CD4-positive, alpha-beta T cell treated with Interleukin-6 for 4 hours (primary cell): ENCODE results near the gene CYTH1.
"Not testable (repeated sequence)": the region's sequence is repeated elsewhere in the genome, so short reads cannot be mapped to it uniquely, and the experiment has no call there.

Experiments used
- DNase-seq: peaks from one replicate; pipeline ENCODE4 v3.0.0-alpha.2; 2020; ENCODE audit warnings: mixed read lengths

The CYTH1 gene

DNA sequence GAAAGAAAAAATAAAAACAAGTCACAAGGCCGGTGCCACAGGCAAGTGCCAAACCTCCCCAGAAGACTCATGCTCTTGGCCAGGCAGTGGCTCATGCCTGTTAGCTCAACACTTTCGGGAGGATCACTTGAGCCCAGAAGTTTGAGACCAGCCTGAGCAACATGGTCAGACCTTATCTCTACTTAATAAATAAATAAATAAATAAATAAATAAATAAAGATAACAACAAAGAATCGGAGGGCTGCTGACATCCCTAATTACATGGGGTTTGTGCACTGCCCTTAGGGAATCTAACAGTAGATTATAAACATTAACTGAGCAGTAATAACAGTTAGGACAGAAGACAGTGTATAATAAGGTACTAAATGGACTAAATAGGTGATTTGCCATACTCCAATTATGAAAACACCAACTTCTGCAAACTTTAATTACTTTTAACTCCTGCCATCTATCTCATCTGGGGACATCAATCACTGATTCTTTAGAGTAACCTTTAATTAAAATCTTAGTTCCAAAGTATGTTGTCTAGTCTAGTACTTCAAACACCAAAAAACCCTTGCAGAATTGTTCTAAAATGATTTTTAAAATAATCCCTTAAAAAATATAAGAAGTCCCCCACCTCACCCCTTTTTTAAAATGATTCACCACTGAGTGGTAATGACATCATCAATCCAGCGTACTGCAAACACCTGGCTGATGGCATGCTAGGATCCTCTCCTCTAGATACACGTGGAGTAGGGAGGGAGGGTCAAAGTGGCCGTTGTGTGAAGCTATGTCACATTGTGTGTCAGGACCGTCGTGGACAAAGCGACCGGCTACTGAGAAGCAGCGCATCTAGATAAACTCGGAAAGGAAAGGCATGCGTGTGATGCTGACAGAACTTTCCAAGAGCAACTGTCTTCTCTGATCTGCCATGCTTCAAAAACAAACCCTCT, 28.5 kb downstream of the CYTH1 start:
- DNase-seq, result peak; percentile 40

DNA sequence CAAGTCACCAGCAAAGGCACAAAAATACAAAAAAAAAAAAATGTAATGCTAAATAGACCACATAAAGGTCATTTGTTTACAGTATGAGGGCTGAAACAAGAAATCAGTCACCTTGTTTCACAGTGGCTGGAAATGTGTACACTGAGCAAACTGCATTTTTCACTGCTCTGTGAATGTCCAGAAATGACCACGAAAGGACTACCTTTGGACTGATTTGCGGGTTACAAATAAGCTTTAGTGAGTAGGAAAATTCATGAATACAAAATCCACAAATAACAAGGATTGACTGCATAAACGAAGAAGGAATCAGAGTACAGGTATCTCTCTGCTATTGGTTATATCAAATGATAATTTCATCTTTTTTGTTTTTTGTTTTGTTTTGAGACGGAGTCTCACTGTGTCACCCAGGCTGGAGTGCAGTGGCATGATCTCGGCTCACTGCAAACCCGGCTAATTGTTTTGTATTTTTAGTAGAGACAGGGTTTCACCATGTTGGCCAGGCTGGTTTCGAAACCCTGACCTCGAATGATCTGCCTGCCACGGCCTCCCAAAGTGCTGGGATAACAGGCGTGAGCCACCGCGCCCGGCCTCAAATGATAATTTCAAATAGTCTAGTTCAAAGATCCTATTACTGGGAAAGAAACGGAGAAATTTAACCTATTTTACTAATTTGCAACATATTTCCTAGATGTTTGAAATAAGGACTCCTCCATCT, 30.5 kb downstream of the CYTH1 start:
- DNase-seq, result no peak

DNA sequence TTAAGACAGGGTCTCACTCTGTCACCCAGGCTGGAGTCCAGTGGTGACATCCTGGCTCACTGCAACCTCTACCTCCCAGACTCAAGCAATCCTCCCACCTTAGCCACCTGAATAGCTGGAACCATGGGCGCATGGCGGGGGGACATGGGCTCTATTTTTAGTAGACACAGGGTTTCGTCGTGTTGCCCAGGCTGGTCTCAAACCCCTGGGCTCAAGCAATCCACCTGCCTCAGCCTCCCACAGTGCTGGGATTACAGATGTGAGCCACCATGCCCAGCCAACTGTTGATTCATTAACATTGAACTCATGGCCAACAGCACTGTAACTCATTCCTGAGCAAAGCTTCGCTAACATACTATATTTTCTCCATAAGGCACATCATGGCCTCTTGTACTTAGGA, 31.1 kb downstream of the CYTH1 start:
- DNase-seq, result not testable (repeated sequence)

DNA sequence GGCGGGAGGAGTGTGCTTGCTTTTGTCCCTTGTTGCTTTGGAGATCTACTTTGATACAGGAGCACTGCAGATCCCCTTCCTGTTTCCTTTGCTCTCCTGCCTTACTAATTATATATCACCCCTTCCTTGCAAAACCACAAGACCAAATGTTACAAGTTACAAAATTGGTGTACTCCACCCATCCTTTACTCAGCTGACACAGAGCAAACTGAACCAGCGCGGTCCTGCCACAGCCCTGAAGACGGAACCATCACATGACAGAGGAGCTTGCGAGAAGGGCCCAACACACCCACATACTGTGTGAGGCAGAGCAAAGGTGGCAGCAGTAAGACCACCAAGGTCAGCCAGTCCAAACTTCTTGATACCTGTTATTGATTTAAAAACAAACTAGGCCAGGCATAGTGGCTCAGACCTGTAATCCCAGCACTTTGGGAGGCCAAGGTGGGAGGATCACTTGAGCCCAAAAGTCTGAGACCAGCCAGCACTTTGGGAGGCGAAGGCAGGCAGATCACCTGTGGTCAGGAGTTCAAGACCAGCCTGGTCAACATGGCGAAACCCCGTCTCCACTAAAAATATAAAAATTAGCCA, 33.2 kb downstream of the CYTH1 start:
- peak; percentile 84 for DNase-seq

DNA sequence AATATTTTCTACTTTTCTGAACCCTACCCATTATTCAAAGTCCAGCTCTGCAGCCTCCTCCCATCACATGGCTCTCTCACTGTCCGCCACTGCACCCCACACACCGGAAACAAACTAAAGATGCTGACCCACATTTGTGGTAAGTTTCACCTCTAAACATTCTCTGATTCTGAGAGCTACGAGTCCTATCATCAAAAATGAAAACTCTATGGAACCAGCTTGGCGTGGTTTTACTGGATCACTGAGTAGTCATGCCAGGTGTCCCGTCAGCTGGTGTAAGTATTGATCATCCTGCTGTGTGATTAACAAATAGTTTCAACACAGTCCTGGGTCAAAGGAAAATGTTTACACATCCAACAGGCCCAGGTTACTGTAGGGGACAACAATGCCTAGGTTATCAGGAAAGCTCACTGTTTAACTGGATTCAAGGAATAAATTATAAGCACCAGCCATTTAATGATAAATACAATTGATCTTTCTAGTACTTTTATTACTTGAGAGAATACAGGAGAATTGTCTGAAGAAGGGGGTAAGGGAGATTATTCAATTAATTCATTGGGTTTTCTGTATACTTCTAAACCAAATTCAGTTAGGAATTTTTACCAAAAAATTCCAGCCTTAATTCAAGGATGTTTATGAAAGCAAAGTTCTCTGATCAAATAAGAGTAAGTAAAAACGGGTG, 33.9 kb downstream of the CYTH1 start:
- no peak for DNase-seq

DNA sequence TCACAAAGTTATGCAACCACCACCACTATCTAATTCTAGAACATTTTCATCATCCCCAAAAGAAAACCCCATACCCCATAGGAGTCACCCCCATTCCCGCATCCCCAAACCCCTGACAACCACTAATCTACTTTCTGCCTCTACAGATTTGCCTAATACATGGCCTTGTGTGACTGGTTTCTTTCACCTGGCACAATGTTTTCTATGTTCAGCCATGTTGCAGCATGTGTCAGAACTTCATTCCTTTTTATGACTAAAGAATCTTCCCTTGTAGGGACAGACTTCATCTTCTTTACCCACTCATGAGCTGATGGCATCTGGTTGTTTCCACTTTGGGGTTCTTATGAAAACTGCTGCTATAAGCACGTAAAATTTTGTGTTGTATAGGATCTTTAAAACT, 34.6 kb downstream of the CYTH1 start:
- no peak for DNase-seq

DNA sequence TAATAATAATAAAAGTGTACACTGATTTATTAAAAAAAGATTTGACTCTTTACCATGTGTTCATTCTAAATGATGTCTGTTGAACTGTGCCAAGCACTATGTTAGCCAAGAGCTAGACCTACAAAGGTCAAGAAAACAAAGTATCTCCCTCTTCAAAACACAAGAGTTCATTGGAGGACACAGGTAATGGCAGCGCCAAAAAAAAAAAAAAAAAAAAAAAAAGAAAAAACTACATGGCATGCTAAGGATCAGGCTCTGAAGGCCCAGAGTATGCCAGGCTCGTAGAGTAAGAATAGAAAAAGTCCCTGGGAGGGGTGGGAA, 35.2 kb downstream of the CYTH1 start:
- DNase-seq, result no peak

DNA sequence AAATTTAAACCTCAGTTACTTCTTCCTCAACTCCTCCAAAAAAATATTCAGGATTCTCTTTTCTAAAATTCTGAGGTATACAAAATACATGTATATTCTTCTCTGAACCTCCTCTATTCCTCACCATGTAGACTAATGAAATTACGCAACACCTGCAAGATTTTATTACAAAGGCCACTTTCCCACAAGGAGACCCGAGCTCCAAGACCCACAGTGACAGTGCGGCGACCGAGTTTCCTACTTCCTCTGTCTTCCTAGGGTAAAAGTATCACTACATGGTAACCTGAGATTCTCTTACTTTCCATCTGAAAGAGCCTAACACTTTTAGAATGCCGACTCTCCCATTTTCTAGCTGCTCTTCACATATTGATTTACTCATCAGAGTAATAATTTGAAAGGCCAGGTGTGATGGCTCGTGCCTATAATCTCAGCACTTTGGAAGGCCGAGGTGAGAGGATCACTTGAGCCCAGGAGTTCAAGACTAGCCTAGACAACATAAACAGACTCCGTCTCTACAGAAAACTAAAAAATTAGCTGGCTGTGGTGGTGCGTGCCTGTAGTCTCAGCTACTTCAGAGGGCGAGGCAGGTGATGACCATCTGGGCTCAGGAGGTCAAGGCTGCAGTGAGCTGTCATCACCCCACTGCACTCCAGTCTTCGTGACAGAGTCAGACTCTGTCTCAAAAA, 35.7 kb downstream of the CYTH1 start:
- DNase-seq, result no peak

DNA sequence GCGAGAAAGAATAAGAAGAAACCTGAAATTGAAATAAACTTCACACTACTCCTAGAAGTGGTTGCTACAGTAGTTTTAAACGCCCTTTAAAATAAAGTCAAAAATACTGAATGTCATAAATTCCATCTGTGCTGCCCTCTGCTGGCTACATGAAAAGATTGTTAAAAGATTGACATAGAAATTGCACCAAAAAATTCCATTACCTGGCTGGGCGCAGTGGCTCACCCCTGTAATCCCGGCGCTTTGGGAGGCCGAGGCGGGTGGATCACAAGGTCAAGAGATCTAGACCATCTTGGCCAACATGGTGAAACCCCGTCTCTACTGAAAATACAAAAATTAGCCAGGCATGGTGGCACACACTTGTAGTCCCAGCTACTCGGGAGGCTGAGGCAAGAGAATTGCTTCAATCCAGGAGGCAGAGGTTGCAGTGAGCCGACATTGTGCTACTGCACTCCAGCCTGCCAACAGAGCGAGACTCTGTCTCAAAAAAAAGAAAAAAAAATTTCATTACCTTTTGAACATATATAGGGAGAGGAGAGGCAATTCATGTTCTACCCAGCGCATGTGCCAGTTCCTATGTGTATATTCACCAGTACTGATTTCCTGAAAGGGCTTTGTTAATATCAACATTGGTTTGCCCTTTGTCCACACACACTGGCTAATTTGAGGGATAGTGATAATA, 36.5 kb downstream of the CYTH1 start:
- peak; percentile 76 for DNase-seq

DNA sequence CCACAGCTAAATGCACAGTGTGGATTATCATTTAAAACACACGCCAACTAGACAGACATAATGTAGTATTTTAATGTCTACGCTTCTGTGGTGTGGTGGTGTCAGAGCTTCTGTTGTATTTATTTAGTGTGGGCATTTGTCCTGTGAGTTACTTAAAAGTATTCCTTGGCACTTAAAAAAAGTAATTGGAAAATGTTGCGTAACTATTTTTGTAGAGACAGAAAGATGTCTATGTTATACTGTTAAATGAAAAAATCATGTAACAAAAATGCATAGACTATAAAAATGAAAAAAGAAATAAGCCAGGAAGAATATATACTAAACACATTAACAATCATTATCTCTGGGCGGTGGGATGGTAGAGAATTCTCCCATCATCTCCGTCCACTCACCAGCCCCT, 39.2 kb downstream of the CYTH1 start:
- DNase-seq, result no peak

DNA sequence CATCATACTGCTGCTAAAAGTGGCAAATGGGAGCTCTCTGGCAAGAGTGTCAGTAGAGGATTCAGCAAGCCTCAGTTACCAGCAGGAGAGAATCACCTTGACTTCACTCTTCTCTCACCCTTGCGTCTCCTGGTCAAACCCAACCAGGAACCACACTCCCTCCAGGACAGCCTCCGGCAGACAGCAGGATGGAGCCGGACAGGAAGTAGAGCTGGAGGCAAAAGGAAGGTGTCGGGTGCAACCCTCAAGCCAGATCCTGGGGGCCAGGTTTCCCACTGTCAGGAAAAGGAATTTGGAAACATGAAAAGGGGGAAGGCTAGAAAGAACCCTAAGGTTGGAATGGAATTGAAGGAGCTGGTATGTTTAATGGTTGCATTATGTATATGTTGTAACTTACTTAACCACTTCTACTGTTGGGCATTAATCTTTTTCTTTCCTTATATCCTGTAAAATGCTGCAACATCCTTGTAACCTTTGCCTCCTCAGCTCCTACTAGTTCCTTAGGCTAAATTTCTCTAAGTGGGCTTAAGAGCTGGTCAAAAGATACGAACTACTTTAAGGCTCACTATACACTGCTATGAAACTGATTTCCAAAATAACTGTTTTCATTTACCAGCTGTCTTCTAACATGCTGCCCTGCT, 40.3 kb downstream of the CYTH1 start:
- no peak for DNase-seq

DNA sequence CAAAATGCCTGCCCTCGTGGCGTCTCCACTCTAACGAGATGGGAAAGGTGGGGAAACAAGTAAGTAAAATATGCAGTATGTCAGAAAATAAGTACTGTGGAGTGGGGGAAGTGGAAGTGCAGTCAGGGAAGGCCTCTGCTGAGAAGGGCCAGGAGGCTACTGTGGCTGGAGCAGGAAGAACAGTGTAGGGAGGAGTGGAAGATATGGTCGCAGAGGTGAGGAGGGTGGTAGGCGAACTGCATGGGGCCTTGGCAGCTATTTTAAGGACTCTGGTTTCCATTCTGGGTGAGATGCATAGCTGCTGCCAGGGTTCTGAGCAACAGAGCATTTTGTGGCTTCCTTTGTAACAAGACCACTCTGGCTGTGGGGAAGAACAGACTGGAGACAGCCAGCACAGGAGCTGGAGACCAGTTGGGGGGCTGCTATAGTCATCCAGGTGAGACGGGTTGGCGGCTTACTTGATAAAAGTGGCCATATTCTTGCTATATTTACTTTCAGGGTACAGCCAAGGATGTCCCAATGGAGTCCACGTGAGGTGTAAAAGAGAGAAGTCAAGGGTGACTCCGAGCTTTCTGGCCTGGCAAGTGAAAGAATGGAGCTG, 42.6 kb downstream of the CYTH1 start:
- no peak for DNase-seq

DNA sequence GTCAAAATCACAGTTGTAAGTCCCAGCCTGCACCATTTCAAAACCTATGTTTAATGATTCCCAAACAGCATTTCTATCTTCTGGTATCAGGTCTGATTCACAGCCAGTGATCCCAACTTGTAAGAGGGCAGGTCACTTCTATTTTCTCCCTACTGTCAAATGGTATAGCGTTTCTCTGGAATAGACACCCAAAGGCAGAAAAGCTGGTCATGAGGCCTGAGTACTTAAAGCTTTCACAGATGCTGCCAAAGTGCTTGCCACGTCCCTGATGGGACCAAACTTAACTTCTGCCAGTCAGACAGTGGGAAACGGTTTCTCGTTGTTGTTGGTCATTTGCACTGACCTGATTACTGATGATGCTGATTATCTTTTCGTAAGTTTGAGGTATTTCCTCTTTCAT, 43.4 kb downstream of the CYTH1 start:
- DNase-seq, result no peak

DNA sequence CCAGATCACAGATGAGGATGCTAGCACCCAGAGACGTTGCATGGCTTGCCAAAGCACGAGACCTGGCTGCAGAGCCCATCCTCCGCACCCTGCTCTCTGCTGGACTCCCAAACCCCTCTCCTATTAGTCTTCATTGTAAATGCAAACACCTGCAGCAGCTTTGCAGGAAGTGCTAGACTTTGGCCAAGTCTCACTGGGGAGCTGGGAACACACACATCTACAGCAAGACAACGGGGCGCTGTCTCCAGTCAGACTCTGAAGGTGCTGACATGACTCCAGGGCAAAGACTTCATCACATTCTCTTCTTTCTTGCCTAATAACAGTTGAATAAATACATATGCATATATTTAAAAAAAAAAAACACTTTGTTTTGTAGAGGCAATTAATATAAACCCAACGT, 43.8 kb downstream of the CYTH1 start:
- no peak for DNase-seq

DNA sequence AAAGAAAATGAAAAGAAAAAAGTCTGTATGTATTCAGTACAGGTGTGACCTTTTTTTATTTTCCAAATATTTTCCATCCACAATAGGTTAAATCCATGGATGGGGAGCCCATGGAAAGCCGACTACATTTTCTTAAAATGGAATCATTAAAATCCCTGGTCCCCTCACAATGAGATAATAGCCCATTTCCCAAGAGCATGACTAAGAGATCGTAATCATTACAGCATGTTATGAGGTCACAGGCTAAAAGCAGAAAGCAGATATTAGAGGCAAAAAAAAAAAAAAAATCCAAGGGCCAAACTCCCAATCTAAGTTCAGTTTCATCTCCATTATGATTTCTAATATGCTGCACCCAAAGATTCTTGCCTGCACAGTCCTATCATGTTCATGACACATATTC, 44.7 kb downstream of the CYTH1 start:
- no peak for DNase-seq

DNA sequence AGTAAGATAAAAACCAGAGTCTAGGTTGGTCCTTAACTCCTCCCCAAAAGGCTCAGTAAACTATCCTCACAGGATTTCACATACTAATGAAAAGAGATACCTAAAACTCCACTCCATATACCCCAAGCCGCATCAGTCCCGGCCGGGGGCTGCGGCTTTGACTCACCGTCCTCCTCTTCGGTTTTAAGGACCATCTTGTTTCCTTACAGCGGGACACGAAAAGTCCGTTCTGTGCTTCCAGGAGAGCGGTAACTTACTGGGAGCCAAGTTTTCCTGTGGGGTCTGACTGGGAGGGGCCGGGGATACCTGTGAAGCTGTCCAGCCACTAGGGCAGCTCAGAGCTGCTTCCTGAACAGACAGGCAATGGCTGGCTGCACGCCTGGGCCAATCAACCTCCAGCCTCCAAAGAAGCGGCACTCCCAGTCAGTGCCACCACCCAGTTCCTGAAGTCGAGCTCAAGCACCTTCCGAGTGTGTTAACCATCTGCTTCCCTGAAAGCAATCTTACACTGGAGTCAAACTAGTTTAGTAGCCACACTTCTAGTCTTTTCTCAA, 45.5 kb downstream of the CYTH1 start:
- peak; percentile 78 for DNase-seq

DNA sequence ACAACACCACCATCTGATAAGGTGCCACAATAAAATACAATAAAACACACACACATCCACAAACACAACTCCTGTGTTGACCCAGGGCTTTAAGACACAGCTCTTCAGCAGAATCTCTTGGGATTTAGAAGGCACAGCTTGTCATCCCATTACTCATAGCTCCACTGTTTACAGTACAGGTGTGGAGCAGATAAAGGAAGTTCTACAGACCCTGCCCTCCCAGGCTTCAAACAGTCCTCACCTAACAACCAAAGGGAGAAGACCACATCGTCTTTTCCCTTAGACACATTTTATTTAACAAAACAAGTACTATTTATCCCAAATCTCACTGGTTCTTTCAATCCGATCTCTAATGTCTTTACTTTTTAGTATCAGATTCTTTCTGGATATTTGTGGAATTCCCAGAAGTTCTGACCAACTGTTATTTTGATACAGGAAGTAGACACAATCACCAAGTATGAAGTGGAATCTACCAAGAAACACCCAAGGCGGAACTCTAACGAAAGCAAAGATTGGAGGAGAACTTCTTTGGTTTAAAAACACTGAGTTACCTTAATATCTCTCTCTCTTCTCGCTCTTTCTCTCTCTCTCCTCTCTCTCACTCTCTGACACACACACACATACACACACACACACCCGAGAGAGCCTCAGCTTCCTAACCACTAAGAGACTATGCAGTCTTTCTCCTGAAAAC, 46.1 kb downstream of the CYTH1 start:
- peak; percentile 42 for DNase-seq

DNA sequence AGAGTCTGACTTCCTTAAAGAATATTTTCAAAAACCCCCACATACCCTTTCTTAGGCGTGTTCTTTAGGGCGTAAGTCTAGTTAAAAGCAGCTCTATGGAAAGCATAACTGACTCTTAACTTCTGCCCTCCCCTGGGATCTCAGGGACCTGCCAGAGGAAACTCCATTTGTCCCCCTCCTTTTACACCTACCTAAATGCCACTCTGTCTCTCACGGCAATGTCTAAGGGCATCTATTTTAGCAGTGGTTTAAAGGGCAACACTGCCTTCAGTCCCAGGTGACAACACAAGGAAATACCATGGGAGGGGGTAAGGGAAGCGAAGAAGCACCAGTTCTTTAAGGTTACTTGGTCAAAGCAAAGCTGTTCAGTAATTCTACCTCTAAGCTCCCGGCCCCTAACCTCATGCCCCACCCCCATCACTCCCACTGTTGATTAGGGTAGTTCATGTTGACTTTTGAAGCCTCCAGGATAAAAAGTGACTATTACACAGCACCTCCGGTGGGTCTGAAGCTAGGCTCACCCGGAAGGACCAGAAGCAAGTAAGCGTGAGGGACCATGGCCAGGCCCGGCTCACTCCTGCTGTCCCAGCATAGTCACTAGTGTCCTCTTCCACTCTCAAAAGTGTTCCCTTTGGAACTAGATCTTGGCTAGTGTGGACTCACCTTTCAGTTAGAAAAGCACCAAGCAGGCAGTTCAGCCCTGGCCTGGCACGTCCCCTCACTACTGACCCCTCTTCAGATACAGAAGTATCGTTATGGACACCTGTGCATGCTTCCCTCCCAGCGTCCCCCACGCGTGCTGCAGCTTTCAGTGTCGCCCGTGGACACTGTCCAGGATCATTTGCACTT, 47.1 kb downstream of the CYTH1 start:
- DNase-seq, result peak; percentile 41

DNA sequence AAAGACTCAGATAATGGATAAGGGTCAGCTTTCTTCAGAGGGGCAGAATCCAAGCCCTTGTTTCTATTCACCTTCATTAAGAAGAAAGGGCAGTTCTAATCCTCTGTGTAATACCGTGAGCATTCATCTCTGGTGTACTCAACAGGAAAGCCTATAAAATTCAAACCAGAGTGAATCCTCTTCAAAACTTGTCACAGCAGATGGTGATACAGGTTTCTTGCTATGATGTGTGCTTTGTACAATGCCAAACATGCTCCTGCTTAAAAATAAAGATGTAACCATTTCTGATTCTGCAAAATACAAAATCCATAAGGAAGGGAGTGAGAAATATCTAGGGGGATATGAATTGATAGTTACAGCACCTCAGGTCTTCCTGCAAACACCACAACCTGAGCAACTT, 49.7 kb downstream of the CYTH1 start:
- DNase-seq, result no peak
